GM12878 (cell line): ENCODE data around the gene C1QTNF12. TPM values are rescaled to one million over a fixed set of nuclear protein-coding genes. Genes with fewer than 3 reads are reported as not detected.

Source experiments
- ATAC-seq: fragments of 200-7000 bp; cut with Tn5 transposase; 3 replicates; pipeline ENCODE4 v1.9.1; 2020; ENCODE audit warnings: mild to moderate bottlenecking, moderate library complexity
- BruUV-seq: library from RNA; stranded (reverse); fragments of 400-500 nt; replicated peaks from 2 replicates; lab custom pipeline; 2021; lab: Mats Ljungman, UMichigan
- CTCF ChIA-PET: fragments of 300-600 bp; sonication (Branson Sonifier 250); formaldehyde crosslinking; extraction: SDS; loops from one replicate; lab custom pipeline; 2021; ENCODE audit warnings: inconsistent platforms; lab: Yijun Ruan, JAX
- POLR2A ChIA-PET: fragments of 350-600 bp; formaldehyde crosslinking; extraction: SDS; loops from one replicate; lab custom pipeline; 2021; ENCODE audit warnings: inconsistent platforms; lab: Charles Lee
- RAD21 ChIA-PET: fragments of 300-600 bp; sonication (Branson Sonifier 250); formaldehyde crosslinking; loops from one replicate; lab custom pipeline; 2023; ENCODE audit warnings: antibody characterized with exemption; ENCODE audit not compliant: unreplicated experiment; lab: Charles Lee
- SMC1A ChIA-PET: fragments of 300-600 bp; sonication (Branson Sonifier 250); formaldehyde crosslinking; loops from one replicate; lab custom pipeline; 2023; ENCODE audit not compliant: unreplicated experiment, uncharacterized antibody; lab: Charles Lee
- DNase-seq: peaks from one replicate; pipeline ENCODE4 v3.0.0-alpha.2; 2011; ENCODE audit warnings: low read depth, low spot score
- FAIRE-seq: peaks from 3 replicates; lab custom pipeline; 2011; peaks lifted over from hg19 to GRCh38; lab: Jason Lieb, UNC
- H2AFZ ChIP-seq: 2 replicates; pipeline ENCODE4 v1.6.0; 2011; ENCODE audit warnings: low read depth, low read length, control low read depth; ENCODE audit not compliant: control insufficient read depth
- H3K27ac ChIP-seq: 2 replicates; pipeline ENCODE4 v1.5.1; 2011; ENCODE audit warnings: control low read depth; ENCODE audit not compliant: control insufficient read depth, insufficient read depth
- H3K27me3 ChIP-seq, 2 experiments: replicated peaks in 1 of 2; 2 replicates each; pipeline versions ENCODE4 v1.6.0 to v1.6.1; 2011; ENCODE audit warnings: low read length in 1 of 2; ENCODE audit not compliant: control insufficient read depth in 2 of 2, insufficient read depth in 2 of 2
- H3K36me3 ChIP-seq, 2 experiments: 2 replicates each; pipeline ENCODE4 v1.5.1; 2011; ENCODE audit warnings: low read length in 1 of 2; ENCODE audit not compliant: control insufficient read depth in 2 of 2, insufficient read depth in 2 of 2
- H3K4me1 ChIP-seq: 2 replicates; pipeline ENCODE4 v1.6.1; 2011; ENCODE audit warnings: mild to moderate bottlenecking, low read length, moderate library complexity, mixed read lengths; ENCODE audit not compliant: control insufficient read depth, insufficient read depth
- H3K4me2 ChIP-seq: 2 replicates; pipeline ENCODE4 v1.6.0; 2011; ENCODE audit warnings: control low read depth; ENCODE audit not compliant: control insufficient read depth, insufficient read depth
- H3K4me3 ChIP-seq: fragments of 200-600 bp; sonication (generic); 2 replicates; pipeline ENCODE4 v1.5.1; 2016
- H3K79me2 ChIP-seq: 2 replicates; pipeline ENCODE4 v1.6.0; 2011; ENCODE audit warnings: low read length; ENCODE audit not compliant: control insufficient read depth, insufficient read depth
- H3K9ac ChIP-seq: 2 replicates; pipeline ENCODE4 v1.8.0; 2011; ENCODE audit warnings: low read length, control low read depth, mixed read lengths; ENCODE audit not compliant: control insufficient read depth, insufficient read depth
- H3K9me3 ChIP-seq: replicated peaks from 3 replicates; pipeline ENCODE4 v1.5.1; 2011; ENCODE audit warnings: mild to moderate bottlenecking, low read length; ENCODE audit not compliant: control insufficient read depth, insufficient read depth
- H4K20me1 ChIP-seq: 2 replicates; pipeline ENCODE4 v1.6.0; 2011; ENCODE audit not compliant: control insufficient read depth, insufficient read depth
- MTA2 ChIP-seq: fragments of 450-650 bp; IDR thresholded peaks from 2 replicates; pipeline ENCODE4 v1.6.1; 2016; ENCODE audit warnings: low read depth, mild to moderate bottlenecking, moderate library complexity
- NFXL1 ChIP-seq: fragments of 450-650 bp; IDR thresholded peaks from 2 replicates; pipeline ENCODE4 v1.6.1; 2017; ENCODE audit warnings: antibody characterized with exemption, mild to moderate bottlenecking, borderline replicate concordance
- POLR2A ChIP-seq: IDR thresholded peaks from 2 replicates; pipeline ENCODE4 v1.6.1; 2011; ENCODE audit warnings: low read depth, mild to moderate bottlenecking, low read length
- whole genome bisulfite sequencing: methylation state at CpG from one replicate; pipeline ENCODE4 v1.1.6; 2016; ENCODE audit warnings: low lambda C conversion rate; ENCODE audit not compliant: insufficient replicate concordance, insufficient coverage; ENCODE audit errors: missing lambda C conversion rate; 5-methylcytosine and 5-hydroxymethylcytosine counted together
- in situ Hi-C: fragments of 300-500 bp; cut with MboI; formaldehyde crosslinking; loops from 9 replicates; pipeline ENCODE4 v1.14.3; 2018; ENCODE audit warnings: mixed read lengths
- intact Hi-C: fragments of 100-400 bp; cut with micrococcal nuclease; formaldehyde crosslinking; loops from one replicate; pipeline ENCODE4 v1.14.2; 2022; ENCODE audit not compliant: unreplicated experiment
- microRNA-seq: library from miRNA; unstranded; fragments of <30 nt; microRNA quantifications from one replicate; pipeline ENCODE4, GENCODE V29; 2018
- polyA plus RNA-seq, 11 experiments: library from polyadenylated mRNA; depleted of rRNA in 4 of 11; unstranded in 6 of 11; stranded (reverse) in 5 of 11; fragments of >200 nt; fragmentation: Nextera tagmentation in 4 of 11; fragmentation: Illumina TruSeq in 1 of 11; extraction: Ambion mirVana in 4 of 11; extraction: Trizol in 1 of 11; gene quantifications; 1 replicate in 1 of 11; 2 replicates in 10 of 11; pipeline versions ENCODE4 v1.2.1 to v1.2.3, GENCODE V29; 2011 to 2016; ENCODE audit warnings: inconsistent platforms in 2 of 11, missing spikeins in 2 of 11, low read depth in 1 of 11
- small RNA-seq: library from RNA; depleted of rRNA; stranded (forward); fragments of <200 nt; gene quantifications from one replicate; pipeline ENCODE3, GENCODE V24; 2014
- total RNA-seq, 4 experiments: library from RNA; depleted of rRNA in 3 of 4; stranded (reverse); fragments of >200 nt in 3 of 4; fragmentation: Illumina TruSeq in 1 of 4; extraction: Trizol in 1 of 4; gene quantifications; 2 replicates each; pipeline versions ENCODE4 v1.2.1 to v1.2.3, GENCODE V29; 2013 to 2021
- TF ChIP-seq, protein P1 (sequence below): fragments of 450-650 bp; IDR thresholded peaks from 2 replicates; pipeline ENCODE4 v1.6.1; 2016; ENCODE audit warnings: mild to moderate bottlenecking

C1QTNF12 gene
- total and polyA plus RNA-seq, 10 of the 15 experiments (the other 5 are each of a cell fraction or from before 2014, with no cell fraction given) = 0.17 to 1.0 (median 0.31) TPM; not detected in 5

DNA sequence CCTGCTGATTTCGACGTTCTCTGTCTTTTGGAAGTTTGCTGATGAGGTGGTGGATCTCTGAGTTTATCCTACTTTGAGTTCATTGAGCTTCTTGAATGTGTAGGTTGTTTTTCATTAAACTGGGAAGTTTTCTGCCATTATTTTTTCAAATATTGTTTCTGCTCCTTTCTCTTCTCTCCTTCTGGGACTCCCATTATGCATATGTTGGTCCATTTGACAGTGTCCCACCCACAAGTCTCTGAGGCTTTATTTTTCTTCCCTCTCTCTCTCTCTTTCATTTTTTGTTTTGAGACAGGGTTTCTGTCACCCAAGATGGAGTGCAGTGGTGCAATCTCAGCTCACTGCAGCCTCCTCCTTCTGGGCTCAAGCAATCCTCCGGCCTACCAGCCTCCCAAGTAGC lies 51.8 kb downstream of the C1QTNF12 start:
- WGBS = 74% methylated on average over 3 of the region's 3 CpGs
- Histone ChIP-seq H3K9me3 (peaks cover 2% of the 10 kb centered on the region; the same call in 2 of the 3 replicates), H3K27ac (no peak overlapping the region), H3K4me1 (no peaks in the 10 kb centered on the region), H3K4me2 (no peak overlapping the region), H3K4me3 (no peak overlapping the region), H3K79me2 (no peaks in the 10 kb centered on the region), H2AFZ (no peak overlapping the region), H3K9ac (no peak overlapping the region), H3K36me3 (no peaks in the 10 kb centered on the region), H4K20me1 (no peaks in the 10 kb centered on the region), H3K27me3 (no peaks in the 10 kb centered on the region)
- FAIRE-seq = no peak
- TF ChIP-seq NFXL1 (no peak), POLR2A (no peak), MTA2 (no peak)
- TF ChIP-seq, protein P1, sequence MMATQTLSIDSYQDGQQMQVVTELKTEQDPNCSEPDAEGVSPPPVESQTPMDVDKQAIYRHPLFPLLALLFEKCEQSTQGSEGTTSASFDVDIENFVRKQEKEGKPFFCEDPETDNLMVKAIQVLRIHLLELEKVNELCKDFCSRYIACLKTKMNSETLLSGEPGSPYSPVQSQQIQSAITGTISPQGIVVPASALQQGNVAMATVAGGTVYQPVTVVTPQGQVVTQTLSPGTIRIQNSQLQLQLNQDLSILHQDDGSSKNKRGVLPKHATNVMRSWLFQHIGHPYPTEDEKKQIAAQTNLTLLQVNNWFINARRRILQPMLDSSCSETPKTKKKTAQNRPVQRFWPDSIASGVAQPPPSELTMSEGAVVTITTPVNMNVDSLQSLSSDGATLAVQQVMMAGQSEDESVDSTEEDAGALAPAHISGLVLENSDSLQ = no peak
- DNase-seq = no peak
- no peak for ATAC-seq
- intact Hi-C loops = no loop called here
- CTCF ChIA-PET = no interaction called here
- RAD21 ChIA-PET = no interaction called here
- POLR2A ChIA-PET = no interaction called here
- in situ Hi-C loops = no loop called here
- BruUV-seq = no TSS peak
- SMC1A ChIA-PET = interaction anchor here (0.7 kb wide), 1 partner anchor 24 kb away, joined by 4 read pairs; no protein-coding TSS in a partner anchor

Small RNA genes within 50 kb of the gene (microRNA-seq; reads per million reads assigned to microRNA genes)
- gene MIR6726 = 0.56 reads per million

Small RNA genes within 50 kb of the gene (small RNA-seq; reads per million reads assigned to genes)
- not detected for gene MIR6726

Other genes starting within 250 kb of the C1QTNF12 start
Only the 7 nearest of the 26 such genes appear.
- 4.6 and 4.8 TPM in 2 replicates for gene TNFRSF18, start 40.1 kb downstream of the C1QTNF12 start, total RNA-seq (2014; rRNA removed)
- gene TNFRSF18, start 40.1 kb downstream of the C1QTNF12 start, total RNA-seq (2014; rRNA removed; fragmentation: Illumina TruSeq; extraction: Trizol) = 0.37 and 0.72 TPM in 2 replicates
- 6.1 and 6.3 TPM in 2 replicates for gene TNFRSF18, start 40.1 kb downstream of the C1QTNF12 start, total RNA-seq (2021)
- gene TNFRSF18, start 40.1 kb downstream of the C1QTNF12 start, polyA plus RNA-seq (2011; rRNA removed) = 2.0 and 4.5 TPM in 2 replicates
- 0.53 TPM in 1 of 2 replicates, not detected in the other for gene TNFRSF18, start 40.1 kb downstream of the C1QTNF12 start, polyA plus RNA-seq (2014; fragmentation: Illumina TruSeq; extraction: Trizol)
- under 1 TPM in 1 of 2 experiments, not detected in 1; 0.18 TPM for gene TNFRSF18, start 40.1 kb downstream of the C1QTNF12 start, polyA plus RNA-seq (2014; fragmentation: Nextera tagmentation; extraction: Ambion mirVana)
- gene TNFRSF18, start 40.1 kb downstream of the C1QTNF12 start, polyA plus RNA-seq (2014; rRNA removed) = 7.0 and 7.5 TPM in 2 replicates
- 1 to 10 TPM; 1.3 to 1.5 TPM for gene TNFRSF18, start 40.1 kb downstream of the C1QTNF12 start, polyA plus RNA-seq (2016; fragmentation: Nextera tagmentation; extraction: Ambion mirVana)
- 6.2 and 6.9 TPM in 2 replicates for gene TNFRSF4, start 32.6 kb downstream of the C1QTNF12 start, total RNA-seq (2014; rRNA removed)
- 0.51 and 0.67 TPM in 2 replicates for gene TNFRSF4, start 32.6 kb downstream of the C1QTNF12 start, total RNA-seq (2014; rRNA removed; fragmentation: Illumina TruSeq; extraction: Trizol)
- gene TNFRSF4, start 32.6 kb downstream of the C1QTNF12 start, total RNA-seq (2021) = 6.1 and 6.5 TPM in 2 replicates
- 0.33 TPM in 1 of 2 replicates, not detected in the other for gene TNFRSF4, start 32.6 kb downstream of the C1QTNF12 start, polyA plus RNA-seq (2011; rRNA removed)
- 0.24 TPM in 1 of 2 replicates, not detected in the other for gene TNFRSF4, start 32.6 kb downstream of the C1QTNF12 start, polyA plus RNA-seq (2014; fragmentation: Illumina TruSeq; extraction: Trizol)
- gene TNFRSF4, start 32.6 kb downstream of the C1QTNF12 start, polyA plus RNA-seq (2014; fragmentation: Nextera tagmentation; extraction: Ambion mirVana) = under 1 TPM in 1 of 2 experiments, not detected in 1; 0.05 TPM
- 6.5 and 7.3 TPM in 2 replicates for gene TNFRSF4, start 32.6 kb downstream of the C1QTNF12 start, polyA plus RNA-seq (2014; rRNA removed)
- gene TNFRSF4, start 32.6 kb downstream of the C1QTNF12 start, polyA plus RNA-seq (2016; fragmentation: Nextera tagmentation; extraction: Ambion mirVana) = 1 to 10 TPM; 2.5 to 2.8 TPM
- 43.1 and 48.7 TPM in 2 replicates for gene SDF4, start 14.7 kb downstream of the C1QTNF12 start, total RNA-seq (2014; rRNA removed)
- 25.8 and 31.8 TPM in 2 replicates for gene SDF4, start 14.7 kb downstream of the C1QTNF12 start, total RNA-seq (2014; rRNA removed; fragmentation: Illumina TruSeq; extraction: Trizol)
- gene SDF4, start 14.7 kb downstream of the C1QTNF12 start, total RNA-seq (2021) = 92.2 and 97.2 TPM in 2 replicates
- 16.4 and 28.8 TPM in 2 replicates for gene SDF4, start 14.7 kb downstream of the C1QTNF12 start, polyA plus RNA-seq (2011; rRNA removed)
- gene SDF4, start 14.7 kb downstream of the C1QTNF12 start, polyA plus RNA-seq (2014; fragmentation: Illumina TruSeq; extraction: Trizol) = 5.9 and 27.2 TPM in 2 replicates
- 1 to 10 TPM in 1 of 2 experiments, under 1 TPM in 1; 0.44 to 2.0 TPM for gene SDF4, start 14.7 kb downstream of the C1QTNF12 start, polyA plus RNA-seq (2014; fragmentation: Nextera tagmentation; extraction: Ambion mirVana)
- 51.5 and 65.0 TPM in 2 replicates for gene SDF4, start 14.7 kb downstream of the C1QTNF12 start, polyA plus RNA-seq (2014; rRNA removed)
- 10 to 100 TPM; 78.5 to 87.8 TPM for gene SDF4, start 14.7 kb downstream of the C1QTNF12 start, polyA plus RNA-seq (2016; fragmentation: Nextera tagmentation; extraction: Ambion mirVana)
- 18.3 and 20.8 TPM in 2 replicates for gene B3GALT6, start 14.5 kb downstream of the C1QTNF12 start, total RNA-seq (2014; rRNA removed)
- 6.7 and 7.8 TPM in 2 replicates for gene B3GALT6, start 14.5 kb downstream of the C1QTNF12 start, total RNA-seq (2014; rRNA removed; fragmentation: Illumina TruSeq; extraction: Trizol)
- gene B3GALT6, start 14.5 kb downstream of the C1QTNF12 start, total RNA-seq (2021) = 18.7 and 20.6 TPM in 2 replicates
- gene B3GALT6, start 14.5 kb downstream of the C1QTNF12 start, polyA plus RNA-seq (2011; rRNA removed) = 1.5 and 2.2 TPM in 2 replicates
- 5.8 and 6.8 TPM in 2 replicates for gene B3GALT6, start 14.5 kb downstream of the C1QTNF12 start, polyA plus RNA-seq (2014; fragmentation: Illumina TruSeq; extraction: Trizol)
- 1 to 10 TPM in 1 of 2 experiments, under 1 TPM in 1; 0.53 to 1.6 TPM for gene B3GALT6, start 14.5 kb downstream of the C1QTNF12 start, polyA plus RNA-seq (2014; fragmentation: Nextera tagmentation; extraction: Ambion mirVana)
- 14.2 and 17.1 TPM in 2 replicates for gene B3GALT6, start 14.5 kb downstream of the C1QTNF12 start, polyA plus RNA-seq (2014; rRNA removed)
- gene B3GALT6, start 14.5 kb downstream of the C1QTNF12 start, polyA plus RNA-seq (2016; fragmentation: Nextera tagmentation; extraction: Ambion mirVana) = 1 to 10 TPM; 1.1 to 1.6 TPM
- 45.6 and 55.4 TPM in 2 replicates for gene UBE2J2, start 27.1 kb upstream of the C1QTNF12 start, total RNA-seq (2014; rRNA removed)
- gene UBE2J2, start 27.1 kb upstream of the C1QTNF12 start, total RNA-seq (2014; rRNA removed; fragmentation: Illumina TruSeq; extraction: Trizol) = 28.3 and 33.5 TPM in 2 replicates
- gene UBE2J2, start 27.1 kb upstream of the C1QTNF12 start, total RNA-seq (2021) = 52.0 and 57.1 TPM in 2 replicates
- 24.3 and 27.0 TPM in 2 replicates for gene UBE2J2, start 27.1 kb upstream of the C1QTNF12 start, polyA plus RNA-seq (2011; rRNA removed)
- 38.3 and 43.1 TPM in 2 replicates for gene UBE2J2, start 27.1 kb upstream of the C1QTNF12 start, polyA plus RNA-seq (2014; fragmentation: Illumina TruSeq; extraction: Trizol)
- 1 to 10 TPM in 1 of 2 experiments, under 1 TPM in 1; 0.72 to 3.5 TPM for gene UBE2J2, start 27.1 kb upstream of the C1QTNF12 start, polyA plus RNA-seq (2014; fragmentation: Nextera tagmentation; extraction: Ambion mirVana)
- 63.0 and 65.0 TPM in 2 replicates for gene UBE2J2, start 27.1 kb upstream of the C1QTNF12 start, polyA plus RNA-seq (2014; rRNA removed)
- 10 to 100 TPM; 70.3 to 70.5 TPM for gene UBE2J2, start 27.1 kb upstream of the C1QTNF12 start, polyA plus RNA-seq (2016; fragmentation: Nextera tagmentation; extraction: Ambion mirVana)
- 0.60 and 0.85 TPM in 2 replicates for gene SCNN1D, start 33.7 kb upstream of the C1QTNF12 start, total RNA-seq (2014; rRNA removed)
- gene SCNN1D, start 33.7 kb upstream of the C1QTNF12 start, total RNA-seq (2014; rRNA removed; fragmentation: Illumina TruSeq; extraction: Trizol) = 0.13 and 0.41 TPM in 2 replicates
- gene SCNN1D, start 33.7 kb upstream of the C1QTNF12 start, total RNA-seq (2021) = 1.9 and 2.3 TPM in 2 replicates
- 0.10 and 0.18 TPM in 2 replicates for gene SCNN1D, start 33.7 kb upstream of the C1QTNF12 start, polyA plus RNA-seq (2011; rRNA removed)
- gene SCNN1D, start 33.7 kb upstream of the C1QTNF12 start, polyA plus RNA-seq (2014; fragmentation: Illumina TruSeq; extraction: Trizol) = 0.06 TPM in 1 of 2 replicates, not detected in the other
- under 1 TPM in 1 of 2 experiments, not detected in 1; 0.07 TPM for gene SCNN1D, start 33.7 kb upstream of the C1QTNF12 start, polyA plus RNA-seq (2014; fragmentation: Nextera tagmentation; extraction: Ambion mirVana)
- 2.0 and 2.3 TPM in 2 replicates for gene SCNN1D, start 33.7 kb upstream of the C1QTNF12 start, polyA plus RNA-seq (2014; rRNA removed)
- gene SCNN1D, start 33.7 kb upstream of the C1QTNF12 start, polyA plus RNA-seq (2016; fragmentation: Nextera tagmentation; extraction: Ambion mirVana) = under 1 TPM; 0.11 to 0.62 TPM
- 17.6 and 22.1 TPM in 2 replicates for gene ACAP3, start 61.2 kb upstream of the C1QTNF12 start, total RNA-seq (2014; rRNA removed)
- 4.0 and 4.4 TPM in 2 replicates for gene ACAP3, start 61.2 kb upstream of the C1QTNF12 start, total RNA-seq (2014; rRNA removed; fragmentation: Illumina TruSeq; extraction: Trizol)
- 29.8 and 34.2 TPM in 2 replicates for gene ACAP3, start 61.2 kb upstream of the C1QTNF12 start, total RNA-seq (2021)
- gene ACAP3, start 61.2 kb upstream of the C1QTNF12 start, polyA plus RNA-seq (2011; rRNA removed) = 4.6 and 8.3 TPM in 2 replicates
- gene ACAP3, start 61.2 kb upstream of the C1QTNF12 start, polyA plus RNA-seq (2014; fragmentation: Illumina TruSeq; extraction: Trizol) = 0.62 and 4.5 TPM in 2 replicates
- gene ACAP3, start 61.2 kb upstream of the C1QTNF12 start, polyA plus RNA-seq (2014; fragmentation: Nextera tagmentation; extraction: Ambion mirVana) = under 1 TPM; 0.05 to 0.11 TPM
- gene ACAP3, start 61.2 kb upstream of the C1QTNF12 start, polyA plus RNA-seq (2014; rRNA removed) = 28.1 and 32.7 TPM in 2 replicates
- gene ACAP3, start 61.2 kb upstream of the C1QTNF12 start, polyA plus RNA-seq (2016; fragmentation: Nextera tagmentation; extraction: Ambion mirVana) = 10 to 100 TPM in 1 of 2 experiments, 1 to 10 TPM in 1; 5.9 to 10.9 TPM